ENCODE results near the gene SCLY.

SCLY gene

GRCh38 chr2:238020816-238021215 is 40.0 kb upstream of the SCLY start:
- TF ChIP-seq, protein P1, sequence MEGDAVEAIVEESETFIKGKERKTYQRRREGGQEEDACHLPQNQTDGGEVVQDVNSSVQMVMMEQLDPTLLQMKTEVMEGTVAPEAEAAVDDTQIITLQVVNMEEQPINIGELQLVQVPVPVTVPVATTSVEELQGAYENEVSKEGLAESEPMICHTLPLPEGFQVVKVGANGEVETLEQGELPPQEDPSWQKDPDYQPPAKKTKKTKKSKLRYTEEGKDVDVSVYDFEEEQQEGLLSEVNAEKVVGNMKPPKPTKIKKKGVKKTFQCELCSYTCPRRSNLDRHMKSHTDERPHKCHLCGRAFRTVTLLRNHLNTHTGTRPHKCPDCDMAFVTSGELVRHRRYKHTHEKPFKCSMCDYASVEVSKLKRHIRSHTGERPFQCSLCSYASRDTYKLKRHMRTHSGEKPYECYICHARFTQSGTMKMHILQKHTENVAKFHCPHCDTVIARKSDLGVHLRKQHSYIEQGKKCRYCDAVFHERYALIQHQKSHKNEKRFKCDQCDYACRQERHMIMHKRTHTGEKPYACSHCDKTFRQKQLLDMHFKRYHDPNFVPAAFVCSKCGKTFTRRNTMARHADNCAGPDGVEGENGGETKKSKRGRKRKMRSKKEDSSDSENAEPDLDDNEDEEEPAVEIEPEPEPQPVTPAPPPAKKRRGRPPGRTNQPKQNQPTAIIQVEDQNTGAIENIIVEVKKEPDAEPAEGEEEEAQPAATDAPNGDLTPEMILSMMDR (IDR thresholded peaks at IDR 0.05; ENCODE audit: low read depth, low read length) = no peak
- Histone ChIP-seq H3K36me3 (no peaks in the 10 kb centered on the region; the same call in 1 of the 2 replicates), H3K4me1 (no peaks in the 10 kb centered on the region), H3K27me3 (no peaks in the 10 kb centered on the region), H3K9me3 (no peaks in the 10 kb centered on the region), H3K4me3 (ENCODE audit: low read depth, low read length) (no peak overlapping the region)
- no peak for DNase-seq

GRCh38 chr2:238021327-238021726 is 39.5 kb upstream of the SCLY start:
- Histone ChIP-seq H3K36me3 (no peaks in the 10 kb centered on the region; the same call in 1 of the 2 replicates), H3K4me1 (no peaks in the 10 kb centered on the region), H3K4me3 (ENCODE audit: low read depth, low read length) (no peak overlapping the region), H3K9me3 (no peaks in the 10 kb centered on the region), H3K27me3 (no peaks in the 10 kb centered on the region)
- no peak for DNase-seq
- TF ChIP-seq, protein P1 (IDR thresholded peaks at IDR 0.05; ENCODE audit: low read depth, low read length) = no peak

DNA sequence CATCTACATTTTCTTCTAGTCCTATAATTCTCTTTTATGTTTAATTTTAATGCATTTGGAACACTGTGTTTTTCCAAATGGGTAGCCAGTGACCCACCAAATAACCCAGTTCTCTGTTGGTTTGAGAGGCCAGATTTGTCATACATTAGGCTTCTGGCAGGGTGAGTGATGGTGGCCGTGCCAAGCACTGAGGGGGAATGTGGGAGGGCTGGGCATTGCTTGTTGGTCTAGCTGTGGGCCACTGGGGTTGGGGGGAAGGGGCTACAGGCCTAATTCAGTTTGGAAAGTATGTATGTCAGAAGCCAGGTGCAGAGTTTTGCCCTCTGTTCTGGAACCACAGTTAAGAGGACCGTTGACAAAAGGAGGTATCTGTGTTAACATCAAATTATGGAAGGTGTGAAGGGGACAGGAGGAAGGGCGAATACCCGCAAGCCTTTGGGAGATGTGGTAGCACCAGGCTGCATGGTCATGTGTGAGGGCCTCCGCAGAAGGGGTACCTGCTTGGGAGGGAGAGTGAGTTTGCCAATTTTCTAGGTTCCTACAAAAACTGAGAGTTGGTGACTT is 38.1 kb upstream of the SCLY start:
- Histone ChIP-seq H3K9me3 (no peaks in the 10 kb centered on the region), H3K36me3 (no peaks in the 10 kb centered on the region; the same call in 1 of the 2 replicates), H3K27me3 (no peaks in the 10 kb centered on the region), H3K4me1 (no peaks in the 10 kb centered on the region), H3K4me3 (ENCODE audit: low read depth, low read length) (no peak overlapping the region)
- TF ChIP-seq, protein P1 (IDR thresholded peaks at IDR 0.05; ENCODE audit: low read depth, low read length) = no peak
- no peak for DNase-seq

GRCh38 chr2:238023608-238024007 is 37.2 kb upstream of the SCLY start:
- TF ChIP-seq, protein P1 (IDR thresholded peaks at IDR 0.05; ENCODE audit: low read depth, low read length) = no peak
- no peaks in the 10 kb centered on the region for H3K27me3 ChIP-seq
- no peak overlapping the region for H3K4me3 ChIP-seq (ENCODE audit: low read depth, low read length)

GRCh38 chr2:238024986-238025385 is 35.8 kb upstream of the SCLY start:
- H3K9me3 ChIP-seq = no peaks in the 10 kb centered on the region
- TF ChIP-seq, protein P1 (IDR thresholded peaks at IDR 0.05; ENCODE audit: low read depth, low read length) = no peak
- no peaks in the 10 kb centered on the region for H3K4me1 ChIP-seq
- no peak overlapping the region for H3K4me3 ChIP-seq (ENCODE audit: low read depth, low read length)
- H3K36me3 ChIP-seq = peaks cover under 1% of the 10 kb centered on the region
- no peak for DNase-seq
- H3K27me3 ChIP-seq = no peaks in the 10 kb centered on the region

More at GRCh38 chr2:238023608-238024007, 37.2 kb upstream of the SCLY start:
- H3K4me1 ChIP-seq = no peaks in the 10 kb centered on the region
- DNase-seq = no peak
- no peaks in the 10 kb centered on the region for H3K9me3 ChIP-seq
- H3K36me3 ChIP-seq = no peaks in the 10 kb centered on the region; the same call in none of the 2 replicates

GRCh38 chr2:238025741-238026360 is 35.0 kb upstream of the SCLY start:
- H3K36me3 ChIP-seq = peaks cover 9% of the 10 kb centered on the region
- H3K4me3 ChIP-seq (ENCODE audit: low read depth, low read length) = no peak overlapping the region
- H3K9me3 ChIP-seq = no peaks in the 10 kb centered on the region
- no peaks in the 10 kb centered on the region for H3K4me1 ChIP-seq
- TF ChIP-seq, protein P1 (IDR thresholded peaks at IDR 0.05; ENCODE audit: low read depth, low read length) = no peak
- DNase-seq = no peak
- no peaks in the 10 kb centered on the region for H3K27me3 ChIP-seq
